Stimulated activated effector memory CD8-positive, alpha-beta T cell treated with anti-CD3 and anti-CD28 coated beads, Interleukin-12 subunit alpha, Interleukin-12 subunit beta, amount 100 ng/mL, for 72 hours (primary cell): ENCODE results near the gene INPP5K.

Source experiments
- ATAC-seq: fragments of 150-1000 bp; cut with Tn5 transposase; 2 replicates; pipeline ENCODE4 v1.10.0; 2021
- DNase-seq, 2 donors: peaks; one replicate each; pipeline ENCODE4 v3.0.0; 2021 to 2022; ENCODE audit warnings: low spot score in 2 of 2
- H3K27ac Mint-ChIP-seq: one replicate; pipeline ENCODE4 v1.8.0; 2022; ENCODE audit warnings: mild to moderate bottlenecking, mixed read lengths
- H3K36me3 Mint-ChIP-seq: one replicate; pipeline ENCODE4 v1.8.0; 2022; ENCODE audit warnings: mild to moderate bottlenecking, mixed read lengths
- H3K4me1 Mint-ChIP-seq: one replicate; pipeline ENCODE4 v1.8.0; 2022; ENCODE audit warnings: mixed read lengths
- H3K4me3 Mint-ChIP-seq: one replicate; pipeline ENCODE4 v1.8.0; 2022; ENCODE audit warnings: mild to moderate bottlenecking, mixed read lengths
- H3K9me3 Mint-ChIP-seq: one replicate; pipeline ENCODE4 v1.8.0; 2022; ENCODE audit warnings: mixed read lengths

Gene INPP5K

DNA sequence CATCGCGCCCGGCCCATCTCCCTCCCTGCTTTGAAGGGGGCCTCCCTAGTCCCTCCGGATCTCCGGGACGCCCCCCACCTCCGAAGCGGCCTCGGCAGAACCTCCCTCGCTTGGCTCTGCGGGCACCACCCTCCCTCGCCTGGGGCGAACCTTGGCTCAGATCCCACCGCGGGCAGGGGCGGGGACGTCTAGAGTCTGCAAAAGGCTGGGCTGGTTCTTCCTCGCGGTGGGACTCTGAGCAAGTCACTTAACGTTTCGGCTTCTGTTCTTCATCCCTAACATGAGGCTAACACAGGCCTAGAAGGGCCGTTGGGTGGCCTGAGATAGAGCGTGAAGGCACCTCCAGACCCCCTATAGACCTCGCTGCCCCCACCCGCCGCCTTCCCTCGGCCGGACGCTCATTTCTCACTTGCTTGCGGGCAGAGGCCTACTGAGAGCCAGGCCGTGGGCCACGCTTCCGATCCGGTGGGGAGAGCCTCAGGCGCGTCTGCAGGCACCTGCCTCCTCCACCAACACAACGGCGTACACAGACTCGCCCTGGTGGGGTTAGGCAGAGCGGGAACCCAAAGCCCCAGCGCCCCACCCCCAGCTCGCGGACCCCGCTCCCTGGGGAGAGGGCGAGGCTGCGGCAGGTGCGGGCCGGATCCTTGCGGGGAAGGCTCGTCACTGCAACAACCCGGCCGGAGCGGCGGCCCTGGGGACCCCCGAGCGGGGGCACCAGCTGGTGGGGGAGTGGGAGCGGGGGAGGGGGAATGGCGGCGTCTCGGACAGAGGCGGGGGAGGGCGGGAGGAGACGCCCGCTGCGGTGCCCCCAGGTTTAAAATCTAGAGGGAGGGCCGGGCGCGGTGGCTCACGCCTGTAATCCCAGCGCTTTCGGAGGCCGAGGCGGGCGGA, 29.4 kb downstream of the INPP5K start:
- DNase-seq, result peak; percentile 51 to 82
- no peaks in the 10 kb centered on the region for H3K9me3 Mint-ChIP-seq
- H3K27ac Mint-ChIP-seq, result peak overlapping the region; percentile 96
- peak overlapping the region; percentile 79 for H3K4me3 Mint-ChIP-seq
- ATAC-seq, result peak; percentile 58
- H3K36me3 Mint-ChIP-seq, result peaks cover 42% of the 10 kb centered on the region
- peaks cover 41% of the 10 kb centered on the region for H3K4me1 Mint-ChIP-seq

DNA sequence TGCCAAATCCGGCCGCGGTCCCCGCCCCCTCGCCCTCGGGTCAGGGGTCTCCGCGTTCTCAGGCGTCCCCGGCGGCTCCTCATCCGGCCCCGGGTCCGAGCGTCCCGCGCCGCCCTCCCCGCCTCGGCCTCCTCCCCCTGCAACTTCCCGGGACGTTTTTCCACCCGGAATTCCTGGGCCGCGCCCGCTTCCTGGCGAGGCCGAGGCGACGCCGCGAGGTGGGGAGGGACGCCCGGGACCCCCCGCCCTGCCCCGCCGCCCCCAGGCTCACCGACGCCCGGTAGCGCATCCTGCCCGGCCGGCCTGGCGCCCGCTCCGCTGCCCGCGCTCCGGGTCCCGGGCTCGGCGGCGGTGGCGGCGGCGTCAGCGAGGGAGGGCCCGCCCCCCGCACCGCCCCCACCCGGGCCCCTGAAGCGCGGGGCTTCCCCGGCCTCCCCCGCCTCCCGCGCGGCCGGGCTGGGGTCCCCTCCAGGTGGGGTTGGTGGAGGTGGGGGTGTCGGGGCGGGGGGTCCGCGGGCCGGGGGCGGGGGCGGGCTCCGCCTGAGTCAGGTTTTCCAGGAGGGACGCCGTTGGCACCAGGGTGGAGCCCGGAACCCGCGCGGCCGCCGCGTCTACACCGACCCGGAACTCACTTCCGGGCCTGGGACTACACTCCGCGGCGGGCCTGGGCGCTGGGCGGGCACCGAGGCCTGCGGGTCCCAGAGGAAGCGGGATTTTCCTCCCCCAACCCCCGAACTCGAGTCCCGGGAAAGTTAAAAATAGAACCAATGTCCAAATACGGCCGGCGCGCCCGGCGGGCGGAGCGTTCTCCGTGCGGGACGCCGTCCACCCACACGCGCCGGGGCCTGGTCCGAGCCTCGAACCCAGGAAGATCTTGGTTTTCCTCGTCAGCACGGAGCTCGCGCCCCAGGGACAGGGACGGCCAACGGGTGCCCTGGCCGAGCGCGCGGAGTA, 30.7 kb downstream of the INPP5K start:
- peak overlapping the region; percentile 79 for H3K4me3 Mint-ChIP-seq
- H3K27ac Mint-ChIP-seq, result peak overlapping the region; percentile 96
- no peaks in the 10 kb centered on the region for H3K9me3 Mint-ChIP-seq
- DNase-seq, result peak; percentile 65 to 82
- H3K4me1 Mint-ChIP-seq, result peaks cover 33% of the 10 kb centered on the region
- peaks cover 51% of the 10 kb centered on the region for H3K36me3 Mint-ChIP-seq
- peak; percentile 61 for ATAC-seq

DNA sequence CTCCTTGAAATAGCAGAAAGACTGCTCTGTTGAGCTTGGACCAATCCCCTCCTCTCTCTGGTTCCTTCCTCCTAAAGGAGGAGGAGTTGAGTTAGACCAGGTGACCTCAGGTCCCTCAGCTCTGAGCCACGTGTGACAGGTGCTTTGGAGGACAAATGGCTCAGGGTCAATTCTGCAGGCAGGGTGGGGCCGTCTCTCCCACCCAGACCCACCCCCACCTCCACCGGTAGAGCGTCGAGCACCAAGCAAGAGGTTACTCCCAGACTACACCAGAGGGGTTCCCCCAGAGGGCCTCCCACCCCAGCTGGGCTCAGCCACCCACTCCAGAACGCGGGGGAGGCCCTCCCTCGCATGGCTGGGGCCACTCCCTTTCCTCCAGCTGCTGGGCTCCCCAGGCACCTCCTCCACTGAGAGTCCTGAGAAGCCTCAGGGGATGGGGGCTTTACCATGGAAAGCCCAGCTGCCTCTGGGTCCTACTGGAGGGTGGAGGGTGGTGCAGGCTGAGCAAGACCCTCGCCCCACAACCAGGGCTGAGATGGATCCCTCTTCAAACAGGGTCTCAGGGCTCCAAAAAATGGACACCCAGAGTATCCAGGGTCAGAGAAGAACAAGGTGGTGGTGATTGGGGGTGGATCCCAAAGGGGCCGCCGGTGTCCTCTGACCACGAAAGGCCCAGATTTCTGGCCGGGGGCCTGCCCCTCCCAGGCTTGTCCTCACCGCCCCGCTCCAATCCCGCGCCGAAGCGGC, 31.6 kb downstream of the INPP5K start:
- Mint-ChIP-seq H3K27ac (peak overlapping the region; percentile 50), H3K4me1 (peaks cover 27% of the 10 kb centered on the region), H3K36me3 (peaks cover 59% of the 10 kb centered on the region)

DNA sequence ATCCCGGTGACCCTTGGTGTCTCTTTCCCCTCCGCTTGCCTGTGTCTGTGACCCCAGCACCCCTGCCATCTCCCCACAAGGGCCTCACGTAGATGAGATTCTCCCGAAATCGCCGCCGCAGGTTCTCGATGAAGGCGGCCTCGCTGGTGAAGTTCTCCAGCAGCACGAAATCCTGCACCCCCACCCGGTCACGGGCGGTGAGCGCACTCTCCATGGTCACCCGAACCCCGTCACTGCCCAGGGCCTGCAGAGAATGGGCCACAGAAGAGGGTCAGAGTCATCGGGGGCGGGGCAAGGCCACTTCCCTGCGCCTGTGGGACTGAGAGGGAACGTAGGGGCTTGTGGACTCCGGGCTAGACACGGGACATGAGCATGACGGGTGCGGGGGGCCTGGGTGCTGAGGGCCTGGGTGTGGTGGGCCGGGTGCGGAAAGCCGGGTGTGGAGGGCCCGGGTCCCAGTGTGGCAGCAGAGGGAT, 32.3 kb downstream of the INPP5K start:
- Mint-ChIP-seq H3K27ac (peak overlapping the region; percentile 50), H3K9me3 (no peaks in the 10 kb centered on the region), H3K4me3 (peak overlapping the region; percentile 60), H3K4me1 (peaks cover 27% of the 10 kb centered on the region), H3K36me3 (peaks cover 67% of the 10 kb centered on the region)
- no peak for DNase-seq
- no peak for ATAC-seq

More for the DNA sequence above, 31.6 kb downstream of the INPP5K start:
- DNase-seq, result no peak
- ATAC-seq, result peak; percentile 20
- Mint-ChIP-seq H3K9me3 (no peaks in the 10 kb centered on the region), H3K4me3 (peak overlapping the region; percentile 60)

DNA sequence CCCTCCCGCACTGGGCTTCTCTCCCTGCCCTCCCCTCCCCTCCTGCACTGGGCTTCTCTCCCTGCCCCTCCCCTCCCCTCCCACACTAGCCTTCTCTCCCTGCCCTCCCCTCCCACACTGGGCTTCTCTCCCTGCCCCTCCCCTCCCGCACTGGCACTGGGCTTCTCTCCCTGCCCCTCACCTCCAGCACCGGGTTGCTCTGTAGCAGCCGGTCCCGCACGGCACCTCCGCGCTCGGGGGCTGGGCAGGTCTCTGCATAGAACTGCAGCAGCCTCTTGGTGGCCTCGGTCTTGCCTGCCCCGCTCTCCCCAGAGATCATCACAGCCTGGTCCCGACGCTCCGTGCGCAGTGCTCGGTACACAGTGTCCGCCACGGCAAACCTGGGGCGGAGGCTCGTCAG, 33.7 kb downstream of the INPP5K start:
- ATAC-seq (no peak), DNase-seq (no peak)
- Mint-ChIP-seq H3K4me1 (peaks cover 24% of the 10 kb centered on the region), H3K27ac (peak overlapping the region; percentile 54), H3K9me3 (no peaks in the 10 kb centered on the region), H3K36me3 (peaks cover 80% of the 10 kb centered on the region), H3K4me3 (no peak overlapping the region)

DNA sequence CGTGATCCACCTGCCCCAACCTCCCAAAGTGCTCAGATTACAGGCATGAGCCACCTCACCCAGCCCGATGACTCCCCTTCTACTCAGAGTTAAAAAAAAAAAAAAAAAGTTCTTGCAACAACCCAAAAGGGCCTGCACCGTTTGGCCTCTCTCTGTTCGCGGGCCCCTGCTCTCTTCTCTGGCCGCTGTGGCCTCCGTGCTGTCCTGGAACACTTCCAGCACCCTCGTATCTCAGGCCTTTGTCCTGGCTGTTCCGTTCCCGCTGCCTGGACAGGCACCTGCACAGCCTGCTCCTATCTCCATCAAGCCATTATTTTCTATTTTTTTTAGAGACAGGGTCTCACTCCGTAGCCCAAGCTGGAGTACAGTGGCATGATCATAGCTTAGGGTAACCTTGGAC, 34.7 kb downstream of the INPP5K start:
- Mint-ChIP-seq H3K9me3 (no peaks in the 10 kb centered on the region), H3K4me1 (peaks cover 14% of the 10 kb centered on the region), H3K4me3 (no peak overlapping the region), H3K36me3 (peaks cover 81% of the 10 kb centered on the region), H3K27ac (no peak overlapping the region)
- ATAC-seq (no peak), DNase-seq (no peak)

DNA sequence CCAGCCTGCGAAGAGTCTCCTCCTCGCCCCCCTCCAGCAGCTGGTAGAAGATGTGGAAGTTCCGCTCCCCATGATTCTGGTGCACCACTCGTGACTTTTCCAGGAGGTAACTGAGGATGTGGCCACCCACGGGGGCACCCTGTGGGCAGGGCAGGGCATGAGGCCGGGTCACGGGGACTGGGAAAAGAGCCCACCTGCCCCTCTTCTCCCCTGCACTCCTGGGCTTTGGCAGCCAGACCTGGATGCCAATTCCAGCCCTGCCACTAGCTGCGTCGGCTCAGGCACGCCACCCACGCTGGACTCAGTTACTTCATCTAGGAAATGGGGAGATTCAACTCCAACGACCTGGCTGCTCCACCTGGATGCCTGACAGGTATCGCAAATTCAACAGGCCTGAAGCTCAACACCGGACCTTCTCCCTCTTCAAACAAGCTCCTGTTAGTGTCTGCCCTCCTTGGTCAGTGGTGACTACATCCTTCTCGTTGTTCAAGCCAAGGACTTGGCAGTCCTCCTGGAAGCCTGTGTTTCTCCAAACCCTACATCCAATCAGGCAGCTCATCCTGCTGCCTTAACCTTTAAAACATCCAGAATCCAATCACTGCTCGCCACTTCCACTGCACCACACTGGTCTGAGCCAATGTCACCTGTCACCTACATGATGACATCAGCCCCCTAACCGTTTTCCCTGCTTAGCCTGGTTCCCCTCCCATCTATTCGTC, 35.5 kb downstream of the INPP5K start:
- Mint-ChIP-seq H3K9me3 (no peaks in the 10 kb centered on the region), H3K4me3 (no peak overlapping the region), H3K4me1 (peaks cover 10% of the 10 kb centered on the region), H3K27ac (no peak overlapping the region), H3K36me3 (peaks cover 81% of the 10 kb centered on the region)
- ATAC-seq, result no peak
- no peak for DNase-seq

DNA sequence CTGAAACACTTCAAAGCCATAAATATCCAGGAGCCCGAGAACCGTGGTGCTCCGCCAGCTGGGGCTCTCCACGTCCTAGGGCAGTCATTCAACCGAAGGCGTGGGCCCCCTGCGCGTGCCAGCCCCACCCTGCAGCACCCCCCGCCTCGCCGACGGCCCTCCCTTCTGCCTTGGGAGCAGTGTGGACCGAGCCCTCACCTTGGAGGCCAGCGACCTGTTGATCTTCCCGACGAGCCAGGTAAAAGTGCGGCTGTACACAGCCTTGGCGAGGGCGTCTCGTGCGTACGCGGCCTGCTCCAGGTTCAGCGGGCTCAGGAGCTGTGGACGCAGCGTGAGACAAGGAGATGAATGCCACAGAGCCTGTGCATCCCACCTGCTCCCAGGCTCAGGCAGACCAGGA, 38.0 kb downstream of the INPP5K start:
- Mint-ChIP-seq H3K4me1 (peaks cover 13% of the 10 kb centered on the region), H3K4me3 (no peak overlapping the region), H3K9me3 (no peaks in the 10 kb centered on the region), H3K36me3 (peaks cover 82% of the 10 kb centered on the region), H3K27ac (no peak overlapping the region)
- ATAC-seq, result no peak
- no peak for DNase-seq

DNA sequence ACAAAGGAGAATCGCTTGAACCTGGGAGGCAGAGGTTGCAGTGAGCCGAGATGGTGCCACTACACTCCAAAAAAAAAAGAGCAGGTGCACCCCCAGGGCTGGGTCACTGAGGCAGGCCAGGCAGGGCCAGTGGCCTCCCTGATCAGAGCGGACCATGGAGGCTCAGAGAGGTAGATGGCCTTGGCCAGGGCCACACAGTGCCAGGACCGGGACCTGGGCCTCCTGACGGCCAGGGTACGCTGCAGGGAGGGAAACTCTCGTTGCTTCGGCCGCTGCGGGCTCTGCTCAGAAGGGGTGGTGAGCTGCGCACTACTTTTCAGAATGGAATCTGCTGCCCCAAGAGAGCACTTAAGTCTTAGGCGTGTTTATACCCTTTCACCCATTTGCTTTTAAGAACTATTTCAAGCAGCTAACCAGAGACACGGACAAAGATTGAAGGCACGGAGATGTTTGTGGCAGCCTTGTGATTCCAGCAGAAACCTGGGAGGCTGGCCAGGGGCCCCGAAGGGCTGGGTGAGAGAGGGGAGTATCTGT, 41.0 kb downstream of the INPP5K start:
- Mint-ChIP-seq H3K9me3 (no peaks in the 10 kb centered on the region), H3K4me3 (no peak overlapping the region), H3K36me3 (peaks cover 74% of the 10 kb centered on the region), H3K27ac (no peak overlapping the region), H3K4me1 (peaks cover 18% of the 10 kb centered on the region)
- ATAC-seq, result no peak
- DNase-seq, result no peak

DNA sequence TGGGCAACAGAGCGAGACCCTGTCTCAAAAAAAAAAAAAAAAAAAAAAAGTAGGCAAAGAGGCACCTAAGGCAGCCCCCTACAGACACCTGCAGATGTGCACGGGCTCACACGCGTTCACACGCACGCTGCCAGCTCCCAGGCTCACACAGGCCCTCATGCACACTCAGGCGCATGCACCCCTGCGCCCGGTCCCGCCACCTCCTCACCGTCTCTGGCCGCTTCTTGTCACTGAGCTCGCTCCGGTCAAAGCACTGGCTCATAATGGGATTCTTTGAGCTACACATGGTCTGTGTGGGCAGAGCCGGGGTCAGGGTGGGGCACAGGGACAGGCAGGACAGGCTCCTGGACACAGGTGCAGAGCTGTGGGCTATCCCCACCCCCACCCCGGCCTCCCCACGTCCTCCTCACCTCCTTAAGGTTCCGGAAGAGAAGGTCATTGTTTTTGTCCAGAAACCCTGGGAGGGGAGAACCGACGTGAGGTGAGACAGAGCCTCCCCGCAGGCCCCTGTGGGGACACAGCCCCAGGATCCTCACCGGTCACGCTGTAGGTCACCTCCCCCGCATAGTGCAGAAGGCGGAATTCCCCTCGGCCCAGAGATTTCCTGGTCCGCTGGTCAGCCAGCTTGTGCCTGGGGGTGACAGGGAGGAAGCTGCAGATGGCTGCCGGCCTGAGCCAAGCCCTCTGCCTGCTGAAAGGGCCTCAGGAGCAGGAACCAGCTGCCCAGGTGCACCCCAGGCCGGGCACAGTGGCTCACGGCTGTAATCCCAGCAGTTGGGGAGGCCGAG, 41.8 kb downstream of the INPP5K start:
- Mint-ChIP-seq H3K27ac (no peak overlapping the region), H3K4me3 (no peak overlapping the region), H3K4me1 (peaks cover 18% of the 10 kb centered on the region), H3K9me3 (no peaks in the 10 kb centered on the region), H3K36me3 (peaks cover 71% of the 10 kb centered on the region)
- DNase-seq (no peak), ATAC-seq (no peak)

DNA sequence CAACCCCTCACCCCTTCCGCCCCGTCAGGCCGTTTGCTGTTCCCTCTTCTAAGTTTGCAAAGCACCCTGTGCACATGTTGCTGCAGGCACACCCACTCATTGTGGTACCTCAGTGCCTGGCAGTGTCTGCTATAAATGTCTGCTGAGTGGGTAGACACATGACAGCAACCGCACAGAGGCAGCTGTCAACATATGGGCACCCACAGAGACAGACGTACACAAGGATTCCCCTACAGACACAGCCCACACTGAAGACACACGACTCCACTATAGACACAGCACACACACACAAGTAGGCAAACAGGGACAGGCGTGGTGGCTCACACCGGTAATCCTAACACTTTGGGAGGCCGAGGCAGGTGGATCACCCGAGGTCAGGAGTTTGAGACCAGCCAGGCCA, 42.6 kb downstream of the INPP5K start:
- DNase-seq, result no peak
- peak overlapping the region; percentile 8 for H3K4me3 Mint-ChIP-seq
- H3K27ac Mint-ChIP-seq, result no peak overlapping the region
- H3K36me3 Mint-ChIP-seq, result peaks cover 71% of the 10 kb centered on the region
- peak; percentile 70 for ATAC-seq
- no peaks in the 10 kb centered on the region for H3K9me3 Mint-ChIP-seq
- H3K4me1 Mint-ChIP-seq, result peaks cover 18% of the 10 kb centered on the region

DNA sequence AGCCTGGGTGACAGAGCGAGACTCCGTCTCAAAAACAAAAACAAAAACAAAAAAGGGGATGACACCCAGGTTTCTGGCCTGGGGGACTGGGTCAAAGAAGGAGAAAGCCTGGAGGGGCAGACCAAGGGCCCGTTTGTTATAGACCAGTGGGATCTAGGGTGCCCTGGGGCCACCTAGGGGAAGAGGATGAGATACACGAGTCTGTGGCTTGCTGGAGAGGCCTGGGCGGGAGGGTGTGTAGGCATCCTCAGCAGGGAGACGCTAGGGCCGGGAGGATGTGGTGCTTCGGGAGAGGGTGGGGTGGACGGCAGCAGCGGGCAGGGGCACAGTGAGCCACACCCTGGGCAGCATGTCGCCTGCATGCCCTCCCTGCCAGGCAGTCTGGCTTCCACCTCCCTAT, 43.2 kb downstream of the INPP5K start:
- peaks cover 69% of the 10 kb centered on the region for H3K36me3 Mint-ChIP-seq
- peaks cover 18% of the 10 kb centered on the region for H3K4me1 Mint-ChIP-seq
- ATAC-seq, result peak; percentile 3
- H3K9me3 Mint-ChIP-seq, result no peaks in the 10 kb centered on the region
- H3K4me3 Mint-ChIP-seq, result no peak overlapping the region
- DNase-seq, result no peak
- no peak overlapping the region for H3K27ac Mint-ChIP-seq

DNA sequence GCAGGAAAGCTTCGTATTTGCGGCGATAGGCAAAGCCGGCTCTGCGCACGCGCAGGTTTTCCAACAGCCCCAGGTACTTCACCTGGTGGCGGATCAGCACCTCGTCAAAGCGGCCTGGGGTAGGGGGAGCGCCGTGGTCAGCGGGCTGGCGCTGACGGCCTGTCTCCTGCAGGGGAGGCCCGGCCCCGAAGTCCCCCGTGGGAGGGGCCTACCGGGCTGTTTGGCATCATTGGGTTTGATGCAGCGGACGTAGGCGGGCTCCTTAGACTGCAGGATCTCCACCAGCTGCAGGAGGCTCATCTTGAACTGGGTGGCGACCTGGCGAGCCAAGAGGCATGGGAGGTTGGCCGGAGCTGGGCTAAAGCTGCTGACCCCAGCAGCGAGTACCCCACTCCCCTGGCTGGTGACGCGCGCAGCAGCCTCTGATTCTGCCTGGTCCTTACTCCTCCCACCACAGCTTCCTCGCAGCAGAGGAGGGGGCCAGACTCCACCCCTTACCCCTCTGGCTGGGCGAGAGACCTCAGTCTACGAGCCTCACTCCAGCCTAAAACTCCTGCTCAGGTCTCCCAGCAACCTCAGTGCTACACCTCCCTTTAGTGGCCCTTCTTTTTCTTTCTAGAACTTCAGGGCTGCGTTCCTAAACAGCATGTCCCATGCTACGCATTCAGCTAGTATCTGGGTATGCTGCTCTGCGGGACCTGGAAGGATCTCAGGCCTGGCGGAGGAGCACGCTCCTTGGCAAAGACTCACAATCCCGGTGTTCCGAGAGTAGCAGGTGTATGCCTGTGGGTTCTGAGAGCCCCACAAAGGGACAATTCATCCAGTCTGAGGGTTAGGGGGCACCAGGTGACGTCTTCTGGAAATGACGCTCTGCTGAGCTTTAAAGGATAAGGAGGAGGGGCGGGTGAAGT, 44.2 kb downstream of the INPP5K start:
- Mint-ChIP-seq H3K4me3 (no peak overlapping the region), H3K27ac (no peak overlapping the region), H3K4me1 (peaks cover 18% of the 10 kb centered on the region), H3K9me3 (no peaks in the 10 kb centered on the region), H3K36me3 (peaks cover 63% of the 10 kb centered on the region)
- ATAC-seq (no peak), DNase-seq (no peak)
